ENCODE measurements around the gene PTPRT. TPM values are rescaled to one million over a fixed set of nuclear protein-coding genes. Genes with fewer than 3 reads are reported as not detected.

The PTPRT gene
- total and polyA plus RNA-seq, 2 experiments from 2014 or later, result not detected

DNA sequence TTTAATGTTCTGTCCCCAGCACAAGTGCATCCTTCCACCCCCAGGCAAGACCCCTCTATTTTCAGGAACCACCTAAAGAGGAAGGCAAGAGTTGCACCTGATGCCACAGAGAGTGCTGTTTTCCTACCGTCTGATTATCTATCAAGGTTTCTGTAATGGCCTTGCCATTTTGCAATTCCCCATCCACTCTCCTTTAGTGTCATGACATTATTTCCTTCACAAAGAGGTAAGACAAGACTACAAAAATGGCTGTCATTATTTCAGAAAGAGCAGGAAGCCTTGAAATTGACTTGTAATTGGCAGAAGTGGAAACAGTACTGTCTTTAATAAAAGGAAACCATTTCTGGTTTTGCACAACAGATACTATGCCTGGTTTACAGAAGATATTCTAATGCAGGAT, 426.7 kb downstream of the PTPRT start:
- no peak overlapping the region for H3K4me2 ChIP-seq
- no peak overlapping the region for H3K27ac ChIP-seq (ENCODE audit: low read depth)
- no peak overlapping the region for H2AFZ ChIP-seq
- H3F3A ChIP-seq (replicated peaks; ENCODE audit: low read depth), result no peaks in the 10 kb centered on the region
- H3K4me3 Mint-ChIP-seq, result no peak overlapping the region
- H3K9me2 ChIP-seq (ENCODE audit: insufficient read depth), result no peaks in the 10 kb centered on the region
- H3K4me3 ChIP-seq, result no peak overlapping the region
- H3K36me3 Mint-ChIP-seq (ENCODE audit: low read depth), result peaks cover 22% of the 10 kb centered on the region; the same call in 2 of the 3 replicates
- ATAC-seq, result no peak
- H3K36me3 ChIP-seq (ENCODE audit: insufficient read depth), result no peaks in the 10 kb centered on the region; the same call in 1 of the 2 replicates
- H3K27me3 ChIP-seq (ENCODE audit: insufficient read depth), result no peaks in the 10 kb centered on the region
- H3K4me1 ChIP-seq (ENCODE audit: insufficient read depth), result no peaks in the 10 kb centered on the region
- TF ChIP-seq, protein P1, sequence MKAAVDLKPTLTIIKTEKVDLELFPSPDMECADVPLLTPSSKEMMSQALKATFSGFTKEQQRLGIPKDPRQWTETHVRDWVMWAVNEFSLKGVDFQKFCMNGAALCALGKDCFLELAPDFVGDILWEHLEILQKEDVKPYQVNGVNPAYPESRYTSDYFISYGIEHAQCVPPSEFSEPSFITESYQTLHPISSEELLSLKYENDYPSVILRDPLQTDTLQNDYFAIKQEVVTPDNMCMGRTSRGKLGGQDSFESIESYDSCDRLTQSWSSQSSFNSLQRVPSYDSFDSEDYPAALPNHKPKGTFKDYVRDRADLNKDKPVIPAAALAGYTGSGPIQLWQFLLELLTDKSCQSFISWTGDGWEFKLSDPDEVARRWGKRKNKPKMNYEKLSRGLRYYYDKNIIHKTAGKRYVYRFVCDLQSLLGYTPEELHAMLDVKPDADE (IDR thresholded peaks at IDR 0.05), result no peak
- TF ChIP-seq EZH2 (IDR thresholded peaks at IDR 0.05; ENCODE audit: low read depth, unreplicated experiment) (no peak), ZNF331 (CRISPR knock-in tag; IDR thresholded peaks at IDR 0.05; ENCODE audit: low read depth) (no peak), STAT1 (IDR thresholded peaks at IDR 0.05; ENCODE audit: unreplicated experiment) (no peak), REST (IDR thresholded peaks at IDR 0.05; ENCODE audit: unreplicated experiment) (no peak), CTCF (conservative IDR thresholded peaks at IDR 0.05; ENCODE audit: low read depth in 2 of 2) (no peak), NANOG (IDR thresholded peaks at IDR 0.05; ENCODE audit: borderline replicate concordance) (no peak), CREB1 (CRISPR knock-in tag; IDR thresholded peaks at IDR 0.05; ENCODE audit: low read depth) (no peak), POLR2AphosphoS5 (IDR thresholded peaks at IDR 0.05; ENCODE audit: low read depth) (no peak), JUNB (IDR thresholded peaks at IDR 0.05; ENCODE audit: unreplicated experiment) (no peak), EZH2phosphoT487 (IDR thresholded peaks at IDR 0.05; ENCODE audit: unreplicated experiment) (no peak), ZNF114 (CRISPR knock-in tag; IDR thresholded peaks at IDR 0.05) (no peak)
- TF ChIP-seq, protein P2, sequence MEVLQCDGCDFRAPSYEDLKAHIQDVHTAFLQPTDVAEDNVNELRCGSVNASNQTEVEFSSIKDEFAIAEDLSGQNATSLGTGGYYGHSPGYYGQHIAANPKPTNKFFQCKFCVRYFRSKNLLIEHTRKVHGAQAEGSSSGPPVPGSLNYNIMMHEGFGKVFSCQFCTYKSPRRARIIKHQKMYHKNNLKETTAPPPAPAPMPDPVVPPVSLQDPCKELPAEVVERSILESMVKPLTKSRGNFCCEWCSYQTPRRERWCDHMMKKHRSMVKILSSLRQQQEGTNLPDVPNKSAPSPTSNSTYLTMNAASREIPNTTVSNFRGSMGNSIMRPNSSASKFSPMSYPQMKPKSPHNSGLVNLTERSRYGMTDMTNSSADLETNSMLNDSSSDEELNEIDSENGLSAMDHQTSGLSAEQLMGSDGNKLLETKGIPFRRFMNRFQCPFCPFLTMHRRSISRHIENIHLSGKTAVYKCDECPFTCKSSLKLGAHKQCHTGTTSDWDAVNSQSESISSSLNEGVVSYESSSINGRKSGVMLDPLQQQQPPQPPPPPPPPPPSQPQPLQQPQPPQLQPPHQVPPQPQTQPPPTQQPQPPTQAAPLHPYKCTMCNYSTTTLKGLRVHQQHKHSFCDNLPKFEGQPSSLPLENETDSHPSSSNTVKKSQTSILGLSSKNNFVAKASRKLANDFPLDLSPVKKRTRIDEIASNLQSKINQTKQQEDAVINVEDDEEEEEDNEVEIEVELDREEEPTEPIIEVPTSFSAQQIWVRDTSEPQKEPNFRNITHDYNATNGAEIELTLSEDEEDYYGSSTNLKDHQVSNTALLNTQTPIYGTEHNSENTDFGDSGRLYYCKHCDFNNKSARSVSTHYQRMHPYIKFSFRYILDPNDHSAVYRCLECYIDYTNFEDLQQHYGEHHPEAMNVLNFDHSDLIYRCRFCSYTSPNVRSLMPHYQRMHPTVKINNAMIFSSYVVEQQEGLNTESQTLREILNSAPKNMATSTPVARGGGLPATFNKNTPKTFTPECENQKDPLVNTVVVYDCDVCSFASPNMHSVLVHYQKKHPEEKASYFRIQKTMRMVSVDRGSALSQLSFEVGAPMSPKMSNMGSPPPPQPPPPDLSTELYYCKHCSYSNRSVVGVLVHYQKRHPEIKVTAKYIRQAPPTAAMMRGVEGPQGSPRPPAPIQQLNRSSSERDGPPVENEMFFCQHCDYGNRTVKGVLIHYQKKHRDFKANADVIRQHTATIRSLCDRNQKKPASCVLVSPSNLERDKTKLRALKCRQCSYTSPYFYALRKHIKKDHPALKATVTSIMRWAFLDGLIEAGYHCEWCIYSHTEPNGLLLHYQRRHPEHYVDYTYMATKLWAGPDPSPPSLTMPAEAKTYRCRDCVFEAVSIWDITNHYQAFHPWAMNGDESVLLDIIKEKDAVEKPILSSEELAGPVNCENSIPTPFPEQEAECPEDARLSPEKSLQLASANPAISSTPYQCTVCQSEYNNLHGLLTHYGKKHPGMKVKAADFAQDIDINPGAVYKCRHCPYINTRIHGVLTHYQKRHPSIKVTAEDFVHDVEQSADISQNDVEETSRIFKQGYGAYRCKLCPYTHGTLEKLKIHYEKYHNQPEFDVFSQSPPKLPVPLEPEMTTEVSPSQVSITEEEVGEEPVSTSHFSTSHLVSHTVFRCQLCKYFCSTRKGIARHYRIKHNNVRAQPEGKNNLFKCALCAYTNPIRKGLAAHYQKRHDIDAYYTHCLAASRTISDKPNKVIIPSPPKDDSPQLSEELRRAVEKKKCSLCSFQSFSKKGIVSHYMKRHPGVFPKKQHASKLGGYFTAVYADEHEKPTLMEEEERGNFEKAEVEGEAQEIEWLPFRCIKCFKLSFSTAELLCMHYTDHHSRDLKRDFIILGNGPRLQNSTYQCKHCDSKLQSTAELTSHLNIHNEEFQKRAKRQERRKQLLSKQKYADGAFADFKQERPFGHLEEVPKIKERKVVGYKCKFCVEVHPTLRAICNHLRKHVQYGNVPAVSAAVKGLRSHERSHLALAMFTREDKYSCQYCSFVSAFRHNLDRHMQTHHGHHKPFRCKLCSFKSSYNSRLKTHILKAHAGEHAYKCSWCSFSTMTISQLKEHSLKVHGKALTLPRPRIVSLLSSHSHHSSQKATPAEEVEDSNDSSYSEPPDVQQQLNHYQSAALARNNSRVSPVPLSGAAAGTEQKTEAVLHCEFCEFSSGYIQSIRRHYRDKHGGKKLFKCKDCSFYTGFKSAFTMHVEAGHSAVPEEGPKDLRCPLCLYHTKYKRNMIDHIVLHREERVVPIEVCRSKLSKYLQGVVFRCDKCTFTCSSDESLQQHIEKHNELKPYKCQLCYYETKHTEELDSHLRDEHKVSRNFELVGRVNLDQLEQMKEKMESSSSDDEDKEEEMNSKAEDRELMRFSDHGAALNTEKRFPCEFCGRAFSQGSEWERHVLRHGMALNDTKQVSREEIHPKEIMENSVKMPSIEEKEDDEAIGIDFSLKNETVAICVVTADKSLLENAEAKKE (CRISPR knock-in tag; IDR thresholded peaks at IDR 0.05), result no peak
- no peaks in the 10 kb centered on the region for H3K79me2 ChIP-seq (replicated peaks; ENCODE audit: insufficient read depth)
- H3K27me3 Mint-ChIP-seq (ENCODE audit: insufficient read depth, low read depth, poor library complexity), result no peaks in the 10 kb centered on the region
- no peaks in the 10 kb centered on the region for H3K4me1 Mint-ChIP-seq
- DNase-seq (ENCODE audit: low spot score), result no peak
- H3K27ac Mint-ChIP-seq, result no peak overlapping the region
- H4K20me1 ChIP-seq (replicated peaks; ENCODE audit: insufficient read depth), result no peaks in the 10 kb centered on the region
- peaks cover 87% of the 10 kb centered on the region for H3K9me3 Mint-ChIP-seq
